Measurements from ENCODE around the gene PITPNM3.

GRCh38 chr17:6455321-6455705 lies 101.0 kb downstream of the PITPNM3 start:
- TF ChIP-seq, protein P1, sequence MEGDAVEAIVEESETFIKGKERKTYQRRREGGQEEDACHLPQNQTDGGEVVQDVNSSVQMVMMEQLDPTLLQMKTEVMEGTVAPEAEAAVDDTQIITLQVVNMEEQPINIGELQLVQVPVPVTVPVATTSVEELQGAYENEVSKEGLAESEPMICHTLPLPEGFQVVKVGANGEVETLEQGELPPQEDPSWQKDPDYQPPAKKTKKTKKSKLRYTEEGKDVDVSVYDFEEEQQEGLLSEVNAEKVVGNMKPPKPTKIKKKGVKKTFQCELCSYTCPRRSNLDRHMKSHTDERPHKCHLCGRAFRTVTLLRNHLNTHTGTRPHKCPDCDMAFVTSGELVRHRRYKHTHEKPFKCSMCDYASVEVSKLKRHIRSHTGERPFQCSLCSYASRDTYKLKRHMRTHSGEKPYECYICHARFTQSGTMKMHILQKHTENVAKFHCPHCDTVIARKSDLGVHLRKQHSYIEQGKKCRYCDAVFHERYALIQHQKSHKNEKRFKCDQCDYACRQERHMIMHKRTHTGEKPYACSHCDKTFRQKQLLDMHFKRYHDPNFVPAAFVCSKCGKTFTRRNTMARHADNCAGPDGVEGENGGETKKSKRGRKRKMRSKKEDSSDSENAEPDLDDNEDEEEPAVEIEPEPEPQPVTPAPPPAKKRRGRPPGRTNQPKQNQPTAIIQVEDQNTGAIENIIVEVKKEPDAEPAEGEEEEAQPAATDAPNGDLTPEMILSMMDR (IDR thresholded peaks at IDR 0.05 in 4 of 5, conservative IDR thresholded peaks at IDR 0.05 in 1 of 5) = no peak
- no peak for TF ChIP-seq POLR2A (IDR thresholded peaks at IDR 0.05)
